HG03064 (cell line): ENCODE results near the gene CATSPERZ.
"Not testable (repeated sequence)": the region's sequence is repeated elsewhere in the genome, so short reads cannot be mapped to it uniquely, and the experiment has no call there.

Experiments used
- ATAC-seq: cut with Tn5 transposase; IDR thresholded peaks from one replicate; pipeline ENCODE4 v1.9.1; 2021; ENCODE audit warnings: low read depth; ENCODE audit not compliant: unreplicated experiment

The CATSPERZ gene

GRCh38 chr11:64297699-64298358 lies 2.3 kb upstream of the CATSPERZ start:
- no peak for ATAC-seq

- ATAC-seq = no peak
These were observed 952 bp upstream of the CATSPERZ start for GRCh38 chr11:64298966-64299846.

GRCh38 chr11:64303109-64304031 lies 3.2 kb downstream of the CATSPERZ start:
- no peak for ATAC-seq

- no peak for ATAC-seq
These were observed 3.8 kb downstream of the CATSPERZ start for GRCh38 chr11:64304032-64304315.

GRCh38 chr11:64304316-64305072 lies 4.3 kb downstream of the CATSPERZ start:
- ATAC-seq = peak; percentile 28

- peak; percentile 62 for ATAC-seq
These were observed 5.0 kb downstream of the CATSPERZ start, which contains the start of gene ESRRA for GRCh38 chr11:64305075-64305690. Gene ESRRA, plus strand, starts transcription at chr11:64305524. Its CDS starts 1,656 bp downstream, at chr11:64307180.

- peak; percentile 17 for ATAC-seq
These were observed 5.8 kb downstream of the CATSPERZ start for GRCh38 chr11:64305691-64306562.

GRCh38 chr11:64306563-64306875 lies 6.4 kb downstream of the CATSPERZ start:
- no peak for ATAC-seq

GRCh38 chr11:64306876-64307622 lies 6.9 kb downstream of the CATSPERZ start:
- no peak for ATAC-seq

GRCh38 chr11:64307795-64308194 lies 7.6 kb downstream of the CATSPERZ start:
- not testable (repeated sequence) for ATAC-seq

- no peak for ATAC-seq
These were observed 12.8 kb downstream of the CATSPERZ start for GRCh38 chr11:64312947-64313346.

- ATAC-seq = no peak
These were observed 13.5 kb downstream of the CATSPERZ start for GRCh38 chr11:64313491-64314145.

- ATAC-seq = no peak
These were observed 14.1 kb downstream of the CATSPERZ start for GRCh38 chr11:64314146-64314804.

GRCh38 chr11:64314805-64315561 lies 14.8 kb downstream of the CATSPERZ start:
- no peak for ATAC-seq

GRCh38 chr11:64315667-64316526 lies 15.7 kb downstream of the CATSPERZ start:
- not testable (repeated sequence) for ATAC-seq
